Occipital lobe (tissue), 2 donors: ENCODE measurements around the gene IL20RB. TPM values are rescaled to one million over a fixed set of nuclear protein-coding genes. Genes with fewer than 3 reads are reported as not detected.
"Not testable (repeated sequence)": the region's sequence is repeated elsewhere in the genome, so short reads cannot be mapped to it uniquely, and the experiment has no call there.

Experiments
- DNase-seq: peaks from one replicate; lab custom pipeline; 2025; lab: John Stamatoyannopoulos, UW
- total RNA-seq: library from RNA; depleted of rRNA; stranded (reverse); fragments of >200 nt; gene quantifications from one replicate; pipeline ENCODE4 v1.2.3, GENCODE V29; 2014

The IL20RB gene
- total RNA-seq, 1 donor from 2014 or later, result 0.62 TPM

GRCh38 chr3:136984837-136985236 is 27.1 kb downstream of the IL20RB start:
- DNase-seq, result no peak

GRCh38 chr3:136987398-136987980 is 29.7 kb downstream of the IL20RB start:
- DNase-seq, result not testable (repeated sequence)

- no peak for DNase-seq
Measured at GRCh38 chr3:136988651-136989050, 30.9 kb downstream of the IL20RB start.

GRCh38 chr3:136989781-136990524 is 32.2 kb downstream of the IL20RB start:
- DNase-seq, result no peak

- DNase-seq, result no peak
Measured at GRCh38 chr3:136990826-136991225, 33.0 kb downstream of the IL20RB start.

- DNase-seq, result no peak
Measured at GRCh38 chr3:136992115-136992514, 34.3 kb downstream of the IL20RB start.

- DNase-seq, result peak; percentile 70
Measured at GRCh38 chr3:136994772-136995516, 37.2 kb downstream of the IL20RB start.

- DNase-seq, result no peak
Measured at GRCh38 chr3:136995652-136996051, 37.9 kb downstream of the IL20RB start.

- DNase-seq, result no peak
Measured at GRCh38 chr3:137000039-137000438, 42.3 kb downstream of the IL20RB start.

GRCh38 chr3:137007376-137007775 is 49.6 kb downstream of the IL20RB start:
- not testable (repeated sequence) for DNase-seq

- DNase-seq, result no peak
Measured at GRCh38 chr3:137008131-137008530, 50.3 kb downstream of the IL20RB start.

GRCh38 chr3:137008976-137009375 is 51.2 kb downstream of the IL20RB start:
- DNase-seq, result no peak

GRCh38 chr3:137010137-137010536 is 52.4 kb downstream of the IL20RB start:
- no peak for DNase-seq

- DNase-seq, result no peak
Measured at GRCh38 chr3:137011153-137011552, 53.4 kb downstream of the IL20RB start.

GRCh38 chr3:137012097-137012501 is 54.3 kb downstream of the IL20RB start:
- no peak for DNase-seq

- peak; percentile 81 for DNase-seq
Measured at GRCh38 chr3:137013951-137014688, 56.3 kb downstream of the IL20RB start.

GRCh38 chr3:137017316-137017715 is 59.5 kb downstream of the IL20RB start:
- DNase-seq, result not testable (repeated sequence)

GRCh38 chr3:137020315-137020714 is 62.5 kb downstream of the IL20RB start:
- DNase-seq, result no peak

- no peak for DNase-seq
Measured at GRCh38 chr3:137020888-137021287, 63.1 kb downstream of the IL20RB start.

- DNase-seq, result no peak
Measured at GRCh38 chr3:137024348-137024747, 66.6 kb downstream of the IL20RB start.

GRCh38 chr3:137026701-137027100 is 68.9 kb downstream of the IL20RB start:
- DNase-seq, result no peak
